ENCODE measurements around the gene MTRF1.

- TF ChIP-seq CTCF (IDR thresholded peaks at IDR 0.05): no peak
- TF ChIP-seq POLR2A (IDR thresholded peaks at IDR 0.05): no peak
Measured at GRCh38 chr13:41236369-41236768, 27.0 kb downstream of the MTRF1 start.
